GM19239 (cell line): ENCODE data around the gene PPIH.
"Not testable (repeated sequence)": the region's sequence is repeated elsewhere in the genome, so short reads cannot be mapped to it uniquely, and the experiment has no call there.

ENCODE experiments used
- DNase-seq: peaks from one replicate; pipeline ENCODE4 v3.0.0; 2011; ENCODE audit warnings: low spot score; ENCODE audit not compliant: insufficient read length
- FAIRE-seq: peaks from 2 replicates; lab custom pipeline; 2011; peaks lifted over from hg19 to GRCh38; lab: Jason Lieb, UNC

The PPIH gene

DNA sequence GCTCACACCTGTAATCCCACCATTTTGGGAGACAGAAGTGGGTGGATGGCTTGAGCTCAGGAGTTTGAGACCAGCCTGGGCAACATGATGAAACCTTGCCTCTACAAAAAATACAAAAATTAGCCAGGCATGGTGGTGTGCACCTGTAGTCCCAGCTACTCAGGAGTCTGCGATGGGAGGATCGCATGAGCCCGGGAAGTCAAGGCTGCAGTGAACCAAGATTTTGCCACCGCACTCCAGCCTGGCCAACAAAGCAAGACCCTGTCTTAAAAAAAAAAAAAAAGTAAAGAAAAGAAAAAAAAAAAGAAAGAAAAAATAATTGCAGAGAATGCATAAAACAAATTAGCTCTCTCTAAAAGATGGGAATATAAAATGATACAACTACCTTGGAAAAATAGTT is 67.6 kb downstream of the PPIH start:
- not testable (repeated sequence) for FAIRE-seq

More for the DNA sequence above, 67.6 kb downstream of the PPIH start:
- DNase-seq, result not testable (repeated sequence)
